Activated T-cell treated with anti-CD3 and anti-CD28 coated beads, Interleukin-2, amount 50 U/mL, for 1 hour (primary cell): ENCODE measurements around the gene DLGAP4.
"Not testable (repeated sequence)": the region's sequence is repeated elsewhere in the genome, so short reads cannot be mapped to it uniquely, and the experiment has no call there.

Experiments used
- DNase-seq: peaks from one replicate; pipeline ENCODE4 v3.0.0-alpha.2; 2020

Gene DLGAP4

DNA sequence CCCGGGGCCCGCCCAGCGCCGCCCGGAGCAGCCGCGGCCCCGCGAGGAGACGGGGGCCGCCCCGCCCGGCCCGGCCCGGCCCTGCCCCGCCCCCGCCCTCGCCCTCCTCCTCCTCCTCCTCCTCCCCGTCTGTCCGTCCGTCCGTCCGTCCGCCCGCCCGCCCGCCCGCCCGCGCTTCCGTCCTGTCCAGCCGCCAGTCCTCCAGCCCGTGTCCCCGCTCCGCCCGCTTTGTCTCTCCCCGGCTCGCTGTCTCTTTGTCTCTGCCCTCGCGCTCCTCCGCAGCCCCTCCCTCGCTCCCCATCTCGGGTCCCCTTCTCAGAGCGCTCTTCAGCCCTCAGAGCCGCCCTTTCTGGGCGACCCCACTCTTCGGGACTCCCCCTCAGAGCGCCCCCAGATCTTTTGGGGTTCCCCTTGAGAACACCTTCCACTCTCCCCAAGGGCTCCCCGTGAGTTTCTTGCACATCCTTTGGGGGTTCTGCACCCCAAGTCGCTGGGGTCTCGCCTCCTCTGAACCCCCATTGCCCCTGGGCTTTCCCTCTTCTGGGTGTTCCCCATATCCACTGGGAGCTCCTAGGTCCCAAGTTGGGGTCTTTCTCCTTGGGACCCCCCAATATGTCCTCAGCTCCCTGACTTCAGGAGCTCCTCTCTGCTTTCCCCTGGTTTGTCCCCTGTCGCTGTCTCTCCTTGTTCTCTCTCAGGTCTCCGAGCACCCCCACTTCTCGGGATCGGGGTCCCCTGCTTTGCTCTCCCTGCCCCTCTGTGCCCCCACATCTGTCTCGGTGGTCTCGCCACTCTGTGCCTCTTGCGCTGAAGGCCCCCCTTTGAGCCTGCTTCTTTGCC, 155.7 kb downstream of the DLGAP4 start:
- DNase-seq: peak; percentile 56

DNA sequence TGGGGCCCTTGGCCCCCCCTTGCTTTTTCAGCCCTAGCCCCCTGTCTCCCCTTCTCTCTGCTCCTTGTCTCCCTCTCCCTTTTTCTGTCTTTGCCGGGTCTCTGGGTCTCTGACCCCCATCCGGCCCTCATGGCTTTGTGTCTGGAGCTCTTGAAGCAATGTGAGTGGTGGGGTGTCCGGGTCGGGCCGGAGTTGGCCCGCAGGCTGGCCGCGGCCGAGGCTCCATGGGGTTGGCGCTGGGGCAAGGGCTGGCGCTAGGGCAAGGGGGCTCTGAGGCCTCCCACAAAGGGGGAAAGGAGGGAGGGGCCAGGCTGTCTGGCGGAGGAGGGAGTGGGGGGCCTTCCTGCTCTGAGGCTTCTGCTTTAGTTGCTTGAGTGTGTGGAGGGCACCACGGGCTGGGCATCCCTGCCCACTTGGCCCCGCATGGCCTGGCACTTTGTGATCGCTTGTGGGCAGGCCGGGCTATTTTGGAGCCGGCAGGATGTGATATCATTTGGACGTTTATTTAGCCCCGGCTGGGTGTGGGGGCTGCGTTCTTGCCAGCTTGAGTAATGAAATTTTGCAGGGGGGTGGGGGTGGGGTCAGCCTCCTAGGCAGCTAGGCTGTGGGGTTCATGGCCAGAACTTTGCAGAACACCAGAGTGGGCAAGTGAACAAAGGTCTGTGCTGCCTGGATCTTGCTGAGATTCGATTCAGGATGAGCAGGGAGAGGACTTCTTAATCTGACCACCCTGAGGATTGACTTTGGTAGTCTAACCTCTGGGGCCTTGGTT, 156.5 kb downstream of the DLGAP4 start:
- peak; percentile 23 for DNase-seq

DNA sequence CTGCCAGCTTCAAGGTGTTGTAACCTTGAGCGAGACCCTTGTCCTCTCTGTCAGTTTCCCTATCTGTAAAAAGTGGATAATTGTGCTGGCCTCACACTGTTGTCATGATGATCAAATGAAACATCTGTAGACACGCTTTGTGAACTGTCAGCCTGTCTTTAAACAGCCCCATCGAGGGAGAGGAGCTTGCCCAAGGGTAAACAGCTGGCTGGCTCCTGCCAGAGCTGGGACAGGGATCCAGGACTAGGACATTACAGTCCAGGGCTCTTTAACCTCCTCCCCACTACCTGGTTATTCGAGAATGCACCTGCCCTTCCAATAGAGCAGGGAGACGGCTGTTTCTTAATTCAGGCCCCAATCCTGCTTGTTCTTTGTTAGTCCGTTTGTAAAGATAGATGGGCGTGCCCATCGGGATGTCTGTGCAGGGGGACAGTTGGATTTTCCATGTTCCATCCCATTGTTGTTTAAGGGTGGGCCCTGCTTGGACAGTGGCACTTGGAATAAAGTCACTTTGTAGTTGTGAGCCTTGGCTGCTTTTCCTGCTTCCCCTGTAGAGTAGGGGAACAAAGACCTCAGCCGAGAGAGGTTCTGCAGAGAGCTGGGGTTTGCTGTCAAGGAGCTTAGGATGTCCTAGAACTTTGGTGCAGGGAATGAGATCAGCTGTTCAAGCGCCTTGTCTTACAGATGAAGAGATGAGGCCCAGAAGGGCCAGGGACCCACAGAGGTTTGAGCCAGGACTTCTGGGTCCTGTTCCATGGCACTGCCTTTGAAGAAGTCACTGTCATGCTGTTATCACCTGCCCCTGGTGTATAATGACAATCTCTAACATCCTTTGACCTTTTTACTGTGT, 157.3 kb downstream of the DLGAP4 start:
- DNase-seq: no peak

DNA sequence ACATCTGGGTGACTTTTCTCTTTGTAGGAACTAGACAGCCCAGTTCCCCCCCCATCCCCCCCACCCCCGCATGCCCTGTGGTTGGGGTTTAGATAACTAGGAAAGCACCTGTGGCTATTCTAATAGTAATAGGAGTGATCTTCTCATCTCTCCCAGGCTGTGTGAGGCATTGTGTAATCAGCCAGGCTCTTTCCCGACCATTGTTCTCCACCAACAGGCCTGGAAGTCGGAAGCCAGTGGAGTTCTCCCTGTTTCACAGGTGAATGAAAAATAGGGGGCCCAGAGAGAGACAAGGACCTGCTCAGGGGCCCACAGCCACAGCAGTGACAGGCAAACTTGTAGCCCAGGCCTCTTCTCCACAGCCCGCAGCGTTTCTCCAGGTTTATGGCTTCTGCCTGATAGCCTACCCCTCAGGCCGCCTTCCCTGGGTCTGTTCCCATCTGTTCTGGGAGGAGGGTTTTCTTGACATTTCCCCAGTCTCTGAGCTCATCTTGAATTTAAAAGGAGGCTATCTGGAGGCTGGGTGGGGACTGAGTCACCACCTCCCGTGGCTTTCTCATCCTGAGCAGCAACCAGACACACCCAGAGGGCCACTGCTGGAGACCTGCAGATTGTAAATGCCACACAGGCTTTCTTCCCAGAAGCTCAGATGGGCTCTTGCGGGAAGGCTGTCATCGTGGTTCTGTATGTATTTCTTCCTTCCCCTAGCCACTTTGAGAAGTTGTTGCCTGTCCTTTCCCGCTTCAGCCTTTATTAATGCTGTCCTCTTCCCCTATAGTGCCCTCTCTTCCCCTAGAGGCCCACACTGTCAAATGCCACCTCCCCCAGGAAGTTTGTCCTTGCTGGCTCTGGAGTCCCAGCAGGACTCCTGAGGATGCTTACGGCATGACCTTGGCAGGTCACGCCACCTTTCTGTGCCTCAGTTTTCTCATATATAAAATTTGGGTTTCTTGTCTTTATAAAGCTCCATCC, 159.3 kb downstream of the DLGAP4 start:
- peak; percentile 46 for DNase-seq

DNA sequence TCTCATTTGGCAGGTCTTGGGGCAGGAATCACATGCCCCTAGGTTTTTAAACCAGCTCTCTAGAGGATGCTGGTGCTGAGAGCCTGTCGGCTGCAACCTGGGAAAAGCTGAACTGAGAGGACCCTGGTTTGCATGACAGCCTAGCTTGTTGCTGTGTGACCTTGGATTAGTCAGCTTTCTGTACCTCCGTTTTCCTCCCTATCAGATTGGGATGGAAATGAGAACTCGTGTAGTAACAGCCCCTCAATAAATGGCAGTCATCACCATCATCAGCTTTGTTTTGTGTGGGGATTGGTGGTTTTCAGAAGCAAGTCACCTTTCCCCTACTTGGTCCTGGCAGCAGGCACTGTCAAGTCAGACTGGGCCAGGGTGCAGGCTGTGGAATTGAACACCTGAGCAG, 159.9 kb downstream of the DLGAP4 start:
- no peak for DNase-seq

DNA sequence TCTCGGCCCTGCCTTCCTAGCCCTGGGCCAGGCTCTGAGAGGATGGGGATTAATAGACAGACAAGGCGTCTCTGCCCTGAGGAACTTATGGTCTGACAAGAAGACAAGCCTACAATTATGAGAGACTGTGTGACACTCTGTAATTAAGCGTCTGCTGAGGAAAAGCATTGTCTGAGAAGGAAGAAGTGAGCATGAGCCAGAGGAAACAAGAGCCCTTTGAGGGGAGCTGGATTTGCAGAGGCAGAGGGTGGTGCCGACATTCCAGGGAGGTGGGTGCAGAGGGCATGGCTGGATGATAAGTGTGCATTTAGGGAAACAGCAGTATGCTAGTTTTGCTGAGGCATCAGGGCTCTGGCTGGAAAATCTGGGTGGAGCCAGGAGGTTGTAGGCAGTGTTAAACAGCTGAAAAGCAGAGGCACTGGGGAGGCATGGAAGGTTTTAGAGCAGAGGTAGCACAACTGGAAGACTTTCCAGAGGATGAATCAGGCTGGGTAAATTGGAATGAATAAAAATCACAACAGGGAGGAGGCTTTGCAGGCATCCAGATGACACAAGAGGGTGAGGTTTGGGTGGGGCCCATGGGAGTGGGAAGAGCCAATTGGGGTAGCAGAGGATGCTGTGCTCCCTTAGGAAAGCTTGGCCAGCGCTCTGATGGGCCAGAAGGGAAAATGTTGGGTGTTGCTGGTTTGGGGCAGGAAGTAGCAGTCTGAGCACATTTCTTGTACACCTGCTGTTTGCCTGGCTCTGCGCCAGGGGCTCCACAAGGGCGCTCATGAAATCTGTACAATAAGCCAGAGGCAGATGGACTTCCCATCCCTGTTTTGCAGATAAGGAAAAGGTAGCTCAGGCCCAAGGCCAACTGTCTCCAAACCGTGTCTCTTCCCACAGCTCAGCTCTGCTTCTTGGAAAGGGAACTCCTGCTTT, 161.2 kb downstream of the DLGAP4 start:
- peak; percentile 55 for DNase-seq

DNA sequence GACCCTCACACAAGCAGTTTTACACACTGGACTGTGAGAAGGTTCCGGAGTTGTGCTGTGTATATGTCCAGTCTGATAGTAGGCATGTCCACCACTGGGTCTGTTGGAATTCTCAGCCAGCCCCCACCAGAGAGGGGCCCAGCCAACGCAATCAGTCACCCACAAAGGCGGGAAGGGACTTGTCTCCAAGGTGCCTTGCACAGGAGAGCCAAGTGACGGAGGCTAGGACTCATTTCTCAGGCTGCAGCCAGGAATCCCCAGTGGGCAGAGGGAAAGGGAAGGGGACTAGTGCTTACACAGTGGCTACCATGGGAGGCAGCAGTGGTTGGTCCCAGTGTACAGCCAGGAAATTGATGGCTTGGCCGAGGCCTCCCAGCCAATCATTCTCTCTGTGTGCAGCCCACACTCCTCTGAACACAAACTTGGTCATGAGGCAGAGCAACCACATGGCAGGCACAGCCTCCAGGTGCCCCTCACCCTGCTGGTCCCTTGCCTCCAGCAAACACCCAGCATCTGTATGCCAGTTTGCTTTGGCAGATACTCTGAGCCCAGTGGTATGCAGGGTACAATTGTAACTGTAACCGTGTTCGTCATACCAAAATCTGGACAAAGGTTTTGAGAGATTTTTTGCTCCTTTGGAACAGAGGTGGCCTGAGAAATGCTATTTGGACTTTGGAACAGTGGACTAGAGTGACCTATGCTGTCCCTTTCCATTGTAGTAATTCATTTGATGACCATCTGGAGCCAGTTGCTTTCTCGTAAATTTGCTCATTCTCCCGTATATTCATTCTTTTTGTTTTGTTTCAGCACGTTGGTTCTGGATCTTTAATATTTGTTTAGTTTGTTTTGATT, 162.2 kb downstream of the DLGAP4 start:
- DNase-seq: no peak

DNA sequence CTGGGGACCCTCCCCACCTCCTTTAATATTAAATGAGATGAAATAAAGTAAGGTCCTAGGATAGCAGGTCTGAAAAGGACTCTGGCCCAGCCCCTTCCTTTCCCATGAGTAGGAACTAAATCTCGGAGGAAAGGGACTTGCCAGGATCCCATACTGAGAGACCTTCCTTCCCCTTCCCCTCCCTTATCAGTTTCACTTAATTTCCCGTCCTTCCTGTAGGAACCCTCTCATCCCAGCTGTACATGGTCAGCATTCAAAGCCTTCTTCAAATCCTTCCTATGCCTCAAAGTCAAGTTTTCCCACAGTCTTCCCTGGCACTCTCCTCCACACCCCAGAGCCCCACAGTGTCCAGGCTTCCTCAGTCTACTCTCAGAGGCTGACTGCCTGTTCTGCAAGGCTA, 163.8 kb downstream of the DLGAP4 start:
- no peak for DNase-seq

DNA sequence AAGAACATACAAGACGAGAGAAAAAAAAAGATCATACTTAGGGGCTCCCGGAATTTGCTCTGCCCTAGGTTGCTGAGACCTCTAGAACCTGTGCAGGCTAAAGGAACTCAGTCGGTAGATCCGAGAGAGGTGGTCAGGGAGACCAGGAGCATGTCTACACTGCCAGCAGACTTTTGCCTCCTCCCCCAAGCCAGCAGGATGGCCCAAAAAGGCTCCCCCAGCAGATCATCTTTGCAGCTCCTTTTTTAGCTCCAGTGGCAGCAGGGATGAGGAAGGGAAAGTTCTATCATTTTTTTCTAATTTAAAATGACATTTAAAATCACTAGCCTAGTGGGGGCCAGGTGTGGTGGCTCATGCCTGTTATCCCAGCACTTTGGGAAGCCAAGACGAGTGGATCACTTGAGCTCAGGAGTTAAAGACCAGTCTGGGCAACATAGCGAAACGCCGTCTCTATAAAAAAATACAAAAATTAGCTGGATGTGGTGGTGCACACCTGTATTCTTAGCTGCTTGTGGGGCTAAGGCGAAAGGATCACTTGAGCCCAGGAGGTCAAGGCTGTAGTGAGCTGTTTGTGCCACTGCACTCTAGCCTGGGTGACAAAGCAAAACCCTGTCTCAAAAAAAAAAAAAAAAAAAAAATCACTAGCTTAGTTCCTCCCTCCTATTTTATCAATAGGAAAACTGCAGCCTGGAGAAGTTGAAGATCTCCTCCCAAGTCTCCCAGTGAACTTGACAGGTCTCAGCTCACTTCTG, 165.9 kb downstream of the DLGAP4 start:
- DNase-seq: no peak

DNA sequence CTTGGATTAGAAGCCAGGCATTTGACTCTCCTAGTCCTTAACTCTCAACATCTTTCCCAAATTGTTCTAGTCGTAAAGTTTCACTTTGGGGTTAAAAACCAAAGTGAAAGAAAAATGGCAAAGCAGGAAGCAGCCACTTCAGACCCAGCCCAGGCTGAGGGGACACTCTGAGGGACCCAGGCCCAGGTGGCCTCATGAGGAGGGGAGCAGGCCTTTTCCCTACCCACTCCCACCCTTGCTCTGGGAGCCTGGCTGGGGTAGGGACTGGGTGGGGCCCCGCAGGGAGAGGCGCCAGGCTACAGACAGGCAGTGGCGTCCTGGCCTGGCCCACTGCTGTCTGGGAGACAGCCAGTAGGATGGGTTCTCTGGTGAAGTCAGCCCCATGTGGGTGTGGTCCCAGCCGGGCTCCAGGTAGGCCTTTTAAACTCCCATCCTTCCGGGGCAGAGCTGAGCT, 166.5 kb downstream of the DLGAP4 start:
- peak; percentile 40 for DNase-seq

DNA sequence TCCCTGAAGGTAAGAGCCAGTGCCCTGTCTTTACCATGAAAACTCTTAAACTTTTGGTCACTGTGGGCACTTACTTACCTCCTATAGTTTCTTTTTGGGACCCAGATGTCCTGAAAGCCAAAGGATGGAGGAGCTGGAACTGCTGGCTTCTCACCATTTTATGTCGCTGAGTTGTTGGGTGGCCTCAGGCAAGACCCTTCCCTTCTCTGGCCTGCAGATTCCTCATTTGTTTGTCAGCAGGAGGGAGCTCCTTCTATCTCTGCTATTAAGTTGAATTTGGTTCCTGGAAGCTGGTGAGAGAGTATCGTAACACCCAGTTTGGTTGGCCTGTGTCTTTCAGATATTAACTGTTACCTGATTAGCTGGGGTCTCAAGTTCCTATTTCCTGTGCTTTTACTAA, 167.0 kb downstream of the DLGAP4 start:
- DNase-seq: no peak

DNA sequence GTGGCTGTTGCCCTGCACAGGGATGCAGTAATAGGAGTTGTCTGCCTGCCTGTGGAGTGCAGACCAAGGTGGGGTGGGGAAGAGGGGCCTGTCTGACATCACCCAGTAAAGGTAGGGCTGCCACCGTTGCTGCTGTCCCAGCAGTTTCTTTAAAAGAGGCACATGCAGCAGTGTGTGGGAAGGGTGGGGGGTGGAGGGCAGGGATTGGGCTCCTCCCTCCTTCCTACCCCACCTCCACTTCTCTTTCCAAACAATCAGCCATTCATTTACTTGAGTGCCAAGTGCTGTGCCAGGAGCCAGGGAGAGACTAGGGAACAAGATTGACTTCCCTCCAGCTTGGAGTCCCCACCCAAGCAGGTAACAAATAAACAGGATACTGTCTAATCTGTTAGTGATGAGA, 168.4 kb downstream of the DLGAP4 start:
- DNase-seq: no peak

DNA sequence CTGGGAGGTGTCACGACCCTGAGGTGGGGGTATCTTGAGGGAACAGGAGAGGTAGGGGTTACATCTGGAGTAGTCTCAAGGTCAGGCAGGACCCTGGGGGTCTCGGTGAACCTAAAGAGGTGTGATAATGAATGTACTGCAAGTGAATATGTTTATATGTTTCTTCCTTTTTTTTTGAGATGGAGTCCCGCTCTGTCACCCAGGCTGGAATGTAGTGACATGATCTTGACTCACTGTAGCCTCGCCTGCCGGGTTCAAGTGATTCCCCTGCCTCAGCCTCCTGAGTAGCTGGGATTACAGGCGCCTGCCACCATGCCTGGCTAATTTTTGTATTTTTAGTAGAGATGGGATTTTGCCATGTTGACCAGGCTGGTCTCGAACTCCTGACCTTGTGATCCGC, 168.9 kb downstream of the DLGAP4 start:
- not testable (repeated sequence) for DNase-seq

DNA sequence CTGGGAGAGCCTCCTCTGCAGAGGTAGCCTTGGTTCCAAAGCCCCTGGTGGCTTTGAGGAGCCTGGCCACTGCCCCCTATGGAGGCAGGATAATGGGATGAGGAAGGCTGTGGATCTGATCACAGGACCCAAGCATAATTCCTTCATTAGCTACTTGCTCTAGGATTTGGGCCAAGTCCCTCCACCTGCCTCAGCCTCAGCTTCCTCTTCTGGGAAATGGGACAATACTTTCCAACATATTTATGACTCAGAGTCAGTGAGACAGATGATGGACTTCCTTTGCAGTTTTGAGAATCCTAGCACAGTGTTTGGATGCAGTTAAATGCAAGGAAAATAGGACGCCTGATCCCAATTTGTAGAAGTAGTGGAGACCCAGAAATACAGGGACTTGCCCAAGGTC, 171.3 kb downstream of the DLGAP4 start:
- DNase-seq: no peak

DNA sequence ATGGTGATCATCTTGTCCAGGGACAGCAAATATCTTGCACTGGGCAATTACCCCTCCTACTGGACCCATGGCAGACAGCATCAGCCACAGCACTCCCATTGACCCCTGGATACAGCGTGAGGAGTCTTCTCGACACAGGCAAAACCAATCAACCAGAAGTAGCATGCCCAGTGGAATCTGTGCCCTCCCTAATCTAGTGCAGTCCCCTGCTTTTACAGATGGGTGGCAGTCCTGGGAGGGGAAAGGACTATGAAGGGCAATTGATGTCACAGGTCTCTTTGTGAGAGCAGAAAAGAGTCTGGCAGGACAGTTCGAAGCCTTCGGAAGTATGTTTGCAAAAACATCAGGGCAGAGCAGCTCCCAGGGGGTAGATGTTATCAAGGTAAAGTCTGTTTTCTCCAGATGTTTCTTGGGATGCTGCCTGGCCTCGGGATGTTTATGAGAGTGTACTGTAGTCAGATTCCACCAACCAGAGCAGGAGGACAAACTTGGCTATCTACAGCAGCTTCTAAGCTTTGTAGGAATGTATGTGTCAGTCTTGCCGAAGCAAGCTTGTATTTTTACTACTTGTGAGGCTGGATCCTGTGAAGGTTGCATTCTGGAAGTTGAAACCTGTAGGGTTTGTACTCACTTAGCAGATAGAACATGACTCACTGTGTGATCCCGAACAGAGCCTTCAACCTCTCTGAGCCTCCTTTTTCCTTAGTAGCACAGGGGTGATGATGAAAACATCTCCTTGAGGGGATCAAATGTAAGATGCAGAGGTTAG, 172.2 kb downstream of the DLGAP4 start:
- no peak for DNase-seq

DNA sequence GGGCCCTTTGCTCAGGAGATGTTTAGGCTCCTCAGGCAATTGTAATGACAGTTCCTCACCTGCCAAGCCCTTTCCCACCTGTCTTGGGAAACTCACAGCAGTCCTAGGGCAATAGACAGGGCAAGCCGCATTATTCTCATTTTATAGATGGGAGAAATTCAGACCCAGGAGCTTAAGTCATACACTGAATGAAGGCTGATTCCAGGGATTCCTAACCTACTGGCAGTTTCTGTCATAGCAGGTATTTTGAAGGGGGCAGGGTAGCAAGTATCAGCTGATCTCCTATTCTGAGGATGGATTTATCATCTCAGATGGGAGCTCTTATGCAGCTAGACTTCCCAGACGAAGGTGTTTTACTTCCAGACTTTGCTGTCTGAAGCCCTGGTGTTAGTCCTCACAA, 173.8 kb downstream of the DLGAP4 start:
- no peak for DNase-seq

DNA sequence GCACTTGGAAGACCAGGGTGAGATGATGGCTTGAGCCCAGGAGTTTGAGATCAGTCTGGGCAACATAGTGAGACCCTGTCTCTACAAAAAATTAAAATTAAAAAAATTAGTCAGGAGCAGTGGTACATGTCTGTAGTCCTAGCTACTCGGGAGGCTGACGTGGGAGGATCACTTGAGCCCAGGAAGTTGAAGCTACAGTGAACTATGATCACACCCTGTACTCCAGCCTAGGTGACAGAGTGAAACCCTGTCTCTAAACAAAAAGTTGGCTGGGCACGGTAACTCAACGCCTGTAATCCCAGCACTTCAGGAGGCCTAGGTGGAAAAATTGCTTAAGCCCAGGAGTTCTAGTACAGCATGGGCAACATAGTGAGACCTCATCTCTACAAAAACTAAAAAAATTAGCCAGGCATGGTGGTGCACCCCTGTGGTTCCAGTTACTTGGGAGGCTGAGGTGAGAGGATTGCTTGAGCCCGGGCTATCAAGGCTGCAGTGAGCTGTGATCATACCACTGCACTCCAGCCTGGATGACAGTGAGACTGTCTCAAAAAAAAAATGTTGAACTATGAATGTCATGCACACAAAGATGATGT, 174.4 kb downstream of the DLGAP4 start:
- no peak for DNase-seq
